ENCODE data around the gene SNRNP48. TPM values are rescaled to one million over a fixed set of nuclear protein-coding genes. Genes with fewer than 3 reads are reported as not detected.

The SNRNP48 gene
- total RNA-seq, 1 donor from 2014 or later: 13.1 TPM

DNA sequence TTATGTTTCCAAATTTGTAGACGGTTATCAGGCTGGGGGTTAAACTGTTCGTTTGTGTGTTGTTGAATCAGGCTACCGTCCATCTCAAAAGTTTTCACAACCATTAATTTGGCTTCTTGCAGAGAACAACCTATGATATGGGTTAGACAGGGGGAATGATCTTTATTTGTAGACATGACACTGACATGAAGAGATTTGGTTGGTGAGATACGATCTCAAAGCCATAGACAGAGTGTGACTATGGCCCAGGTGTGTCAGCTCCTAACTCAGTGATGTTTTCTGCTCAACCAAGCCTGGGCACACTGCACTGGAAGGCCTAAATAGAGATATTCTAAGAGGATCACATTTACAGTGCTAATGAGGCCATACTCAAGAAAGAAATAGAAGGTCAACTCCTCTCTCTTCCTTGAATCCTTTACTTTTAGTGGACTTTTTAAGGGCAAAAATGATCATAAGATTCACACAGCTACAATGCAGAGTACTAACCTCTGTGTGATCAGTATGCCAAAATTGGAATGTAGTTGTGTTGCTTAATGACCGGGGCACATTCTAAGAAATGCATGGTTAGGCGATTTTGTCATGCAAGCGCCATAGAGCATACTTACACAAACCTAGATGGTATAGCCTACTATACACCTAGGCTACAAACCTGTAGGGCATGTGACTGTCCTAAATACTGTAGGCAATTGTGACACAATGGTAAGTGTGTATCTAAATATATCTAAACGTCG, 17.6 kb upstream of the SNRNP48 start:
- peaks cover 23% of the 10 kb centered on the region for H3K36me3 Mint-ChIP-seq (ENCODE audit: low read depth, unreplicated experiment)
- Histone ChIP-seq H3K36me3 (ENCODE audit: insufficient read depth, low read length) (peaks cover 78% of the 10 kb centered on the region), H3K79me2 (ENCODE audit: insufficient read depth, low read length) (no peaks in the 10 kb centered on the region), H3K9ac (ENCODE audit: low read length) (no peak overlapping the region), H2AFZ (ENCODE audit: low read depth, low read length) (no peak overlapping the region), H3K27ac (ENCODE audit: low read depth, low read length) (no peak overlapping the region), H3K4me1 (ENCODE audit: insufficient read depth, low read length) (no peaks in the 10 kb centered on the region), H3K4me2 (ENCODE audit: low read length) (no peak overlapping the region), H3K9me3 (ENCODE audit: insufficient read depth, low read depth, low read length) (no peaks in the 10 kb centered on the region), H4K20me1 (ENCODE audit: insufficient read depth, low read length) (no peaks in the 10 kb centered on the region), H3K4me3 (ENCODE audit: insufficient read depth, low read depth, low read length) (no peak overlapping the region), H3K27me3 (ENCODE audit: insufficient read depth, low read length) (no peaks in the 10 kb centered on the region)
- FAIRE-seq (no peak), DNase-seq (ENCODE audit: low read depth) (no peak)
- H3K27me3 Mint-ChIP-seq (ENCODE audit: low read depth, unreplicated experiment): no peaks in the 10 kb centered on the region
- no peak overlapping the region for H3K4me3 Mint-ChIP-seq (ENCODE audit: unreplicated experiment)
- TF ChIP-seq, protein P1, sequence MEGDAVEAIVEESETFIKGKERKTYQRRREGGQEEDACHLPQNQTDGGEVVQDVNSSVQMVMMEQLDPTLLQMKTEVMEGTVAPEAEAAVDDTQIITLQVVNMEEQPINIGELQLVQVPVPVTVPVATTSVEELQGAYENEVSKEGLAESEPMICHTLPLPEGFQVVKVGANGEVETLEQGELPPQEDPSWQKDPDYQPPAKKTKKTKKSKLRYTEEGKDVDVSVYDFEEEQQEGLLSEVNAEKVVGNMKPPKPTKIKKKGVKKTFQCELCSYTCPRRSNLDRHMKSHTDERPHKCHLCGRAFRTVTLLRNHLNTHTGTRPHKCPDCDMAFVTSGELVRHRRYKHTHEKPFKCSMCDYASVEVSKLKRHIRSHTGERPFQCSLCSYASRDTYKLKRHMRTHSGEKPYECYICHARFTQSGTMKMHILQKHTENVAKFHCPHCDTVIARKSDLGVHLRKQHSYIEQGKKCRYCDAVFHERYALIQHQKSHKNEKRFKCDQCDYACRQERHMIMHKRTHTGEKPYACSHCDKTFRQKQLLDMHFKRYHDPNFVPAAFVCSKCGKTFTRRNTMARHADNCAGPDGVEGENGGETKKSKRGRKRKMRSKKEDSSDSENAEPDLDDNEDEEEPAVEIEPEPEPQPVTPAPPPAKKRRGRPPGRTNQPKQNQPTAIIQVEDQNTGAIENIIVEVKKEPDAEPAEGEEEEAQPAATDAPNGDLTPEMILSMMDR (IDR thresholded peaks at IDR 0.05; ENCODE audit: insufficient read depth, low read depth, low read length): no peak
- TF ChIP-seq EZH2 (IDR thresholded peaks at IDR 0.05; ENCODE audit: insufficient read depth, low read length): no peak
- peaks cover 7% of the 10 kb centered on the region for H3K4me1 Mint-ChIP-seq (ENCODE audit: low read depth, unreplicated experiment)
- H3K27ac Mint-ChIP-seq (ENCODE audit: unreplicated experiment): no peak overlapping the region
- no peaks in the 10 kb centered on the region for H3K9me3 Mint-ChIP-seq (ENCODE audit: unreplicated experiment)

DNA sequence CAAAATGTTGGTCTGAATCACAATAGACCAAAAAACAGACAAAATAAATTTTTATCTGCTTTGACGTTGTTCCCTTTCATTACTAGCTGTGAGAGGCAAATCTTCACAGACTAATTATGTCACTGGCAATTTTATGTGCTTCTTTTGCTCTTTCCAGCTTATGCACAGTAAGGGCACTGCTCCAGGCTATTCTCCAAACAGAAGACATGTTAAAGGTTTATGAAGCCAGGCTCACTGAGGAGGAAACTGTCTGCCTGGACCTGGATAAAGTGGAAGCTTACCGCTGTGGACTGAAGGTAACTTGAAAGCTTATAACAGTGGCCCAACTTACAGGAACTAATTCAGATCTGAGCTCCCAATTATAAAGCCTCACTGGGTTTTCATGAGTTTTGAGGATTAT, 15.5 kb upstream of the SNRNP48 start:
- Histone ChIP-seq H3K4me1 (ENCODE audit: insufficient read depth, low read length) (no peaks in the 10 kb centered on the region), H3K27me3 (ENCODE audit: insufficient read depth, low read length) (no peaks in the 10 kb centered on the region), H3K4me3 (ENCODE audit: insufficient read depth, low read depth, low read length) (no peak overlapping the region), H3K79me2 (ENCODE audit: insufficient read depth, low read length) (no peaks in the 10 kb centered on the region), H3K9me3 (ENCODE audit: insufficient read depth, low read depth, low read length) (no peaks in the 10 kb centered on the region), H3K4me2 (ENCODE audit: low read length) (no peak overlapping the region), H4K20me1 (ENCODE audit: insufficient read depth, low read length) (no peaks in the 10 kb centered on the region), H3K9ac (ENCODE audit: low read length) (no peak overlapping the region), H3K27ac (ENCODE audit: low read depth, low read length) (no peak overlapping the region), H3K36me3 (ENCODE audit: insufficient read depth, low read length) (peaks cover 70% of the 10 kb centered on the region), H2AFZ (ENCODE audit: low read depth, low read length) (no peak overlapping the region)
- H3K4me1 Mint-ChIP-seq (ENCODE audit: low read depth, unreplicated experiment): no peaks in the 10 kb centered on the region
- peaks cover 19% of the 10 kb centered on the region for H3K36me3 Mint-ChIP-seq (ENCODE audit: low read depth, unreplicated experiment)
- no peaks in the 10 kb centered on the region for H3K27me3 Mint-ChIP-seq (ENCODE audit: low read depth, unreplicated experiment)
- DNase-seq (ENCODE audit: low read depth) (no peak), FAIRE-seq (no peak)
- H3K9me3 Mint-ChIP-seq (ENCODE audit: unreplicated experiment): no peaks in the 10 kb centered on the region
- H3K4me3 Mint-ChIP-seq (ENCODE audit: unreplicated experiment): no peak overlapping the region
- no peak overlapping the region for H3K27ac Mint-ChIP-seq (ENCODE audit: unreplicated experiment)
- TF ChIP-seq, protein P1 (IDR thresholded peaks at IDR 0.05; ENCODE audit: insufficient read depth, low read depth, low read length): no peak

DNA sequence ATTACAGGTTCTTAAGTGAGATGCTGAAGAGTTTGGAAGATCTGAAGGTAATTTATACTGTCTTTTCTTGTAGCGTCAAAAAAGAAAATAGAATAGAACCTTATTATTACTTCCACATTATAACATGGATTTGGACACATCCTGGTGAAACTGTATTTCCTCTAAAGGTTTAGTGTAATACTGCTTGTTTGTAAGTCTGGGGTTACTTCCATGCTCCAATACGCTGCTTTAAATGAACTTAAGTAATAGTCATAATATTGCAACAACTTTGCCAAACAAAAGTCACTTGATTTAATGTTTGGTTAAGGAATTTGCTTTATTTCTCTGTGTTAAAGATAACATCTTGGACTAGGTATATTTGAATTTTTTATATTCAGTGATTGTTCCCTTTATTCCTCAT, 11.5 kb upstream of the SNRNP48 start:
- H3K9me3 ChIP-seq (ENCODE audit: insufficient read depth, low read depth, low read length): no peaks in the 10 kb centered on the region
- FAIRE-seq (no peak), DNase-seq (ENCODE audit: low read depth) (no peak)
- no peak overlapping the region for H3K4me3 ChIP-seq (ENCODE audit: insufficient read depth, low read depth, low read length)
- H3K36me3 ChIP-seq (ENCODE audit: insufficient read depth, low read length): peaks cover 71% of the 10 kb centered on the region
- no peak overlapping the region for H3K4me3 Mint-ChIP-seq (ENCODE audit: unreplicated experiment)
- H3K9me3 Mint-ChIP-seq (ENCODE audit: unreplicated experiment): no peaks in the 10 kb centered on the region
- H3K4me2 ChIP-seq (ENCODE audit: low read length): no peak overlapping the region
- no peaks in the 10 kb centered on the region for H3K4me1 ChIP-seq (ENCODE audit: insufficient read depth, low read length)
- no peaks in the 10 kb centered on the region for H3K27me3 ChIP-seq (ENCODE audit: insufficient read depth, low read length)
- peaks cover 13% of the 10 kb centered on the region for H4K20me1 ChIP-seq (ENCODE audit: insufficient read depth, low read length)
- no peak overlapping the region for H3K27ac ChIP-seq (ENCODE audit: low read depth, low read length)
- TF ChIP-seq, protein P1 (IDR thresholded peaks at IDR 0.05; ENCODE audit: insufficient read depth, low read depth, low read length): no peak
- TF ChIP-seq EZH2 (IDR thresholded peaks at IDR 0.05; ENCODE audit: insufficient read depth, low read length): no peak
- no peak overlapping the region for H3K27ac Mint-ChIP-seq (ENCODE audit: unreplicated experiment)
- H3K4me1 Mint-ChIP-seq (ENCODE audit: low read depth, unreplicated experiment): no peaks in the 10 kb centered on the region
- H2AFZ ChIP-seq (ENCODE audit: low read depth, low read length): no peak overlapping the region
- H3K27me3 Mint-ChIP-seq (ENCODE audit: low read depth, unreplicated experiment): no peaks in the 10 kb centered on the region
- no peak overlapping the region for H3K9ac ChIP-seq (ENCODE audit: low read length)
- no peaks in the 10 kb centered on the region for H3K79me2 ChIP-seq (ENCODE audit: insufficient read depth, low read length)
- peaks cover 20% of the 10 kb centered on the region for H3K36me3 Mint-ChIP-seq (ENCODE audit: low read depth, unreplicated experiment)
